H1 (cell line): ENCODE measurements around the gene PLA2G4D. TPM values are rescaled to one million over a fixed set of nuclear protein-coding genes. Genes with fewer than 3 reads are reported as not detected.

Experiments used
- CTCF ChIA-PET: fragments of 300-600 bp; sonication (Branson Sonifier 250); formaldehyde crosslinking; loops from one replicate; lab custom pipeline; 2021; ENCODE audit not compliant: partially characterized antibody; lab: Charles Lee
- POLR2A ChIA-PET: fragments of 300-600 bp; sonication (Branson Sonifier 250); formaldehyde crosslinking; loops from one replicate; lab custom pipeline; 2021; ENCODE audit warnings: inconsistent platforms; ENCODE audit not compliant: partially characterized antibody; lab: Charles Lee
- DNase-seq, 2 experiments: peaks; one replicate each; pipeline versions ENCODE4 v3.0.0 to v3.0.0-alpha.2; 2010 to 2022; ENCODE audit warnings: low spot score in 2 of 2, low read depth in 1 of 2, mixed read lengths in 1 of 2
- FAIRE-seq: peaks from 2 replicates; lab custom pipeline; 2011; peaks lifted over from hg19 to GRCh38; lab: Jason Lieb, UNC
- H2AFZ ChIP-seq: 2 replicates; pipeline ENCODE4 v1.8.1; 2012; ENCODE audit warnings: low read length, inconsistent platforms
- H2AK5ac ChIP-seq: 2 replicates; pipeline ENCODE4 v1.6.1; 2013; ENCODE audit warnings: low read depth, low read length
- H2BK120ac ChIP-seq: replicated peaks from 2 replicates; pipeline ENCODE3; 2013; ENCODE audit warnings: low read depth, low read length, inconsistent platforms
- H2BK12ac ChIP-seq: 2 replicates; pipeline ENCODE4 v1.6.1; 2013; ENCODE audit warnings: low read depth, low read length
- H2BK15ac ChIP-seq: 2 replicates; pipeline ENCODE4 v1.6.1; 2013; ENCODE audit warnings: low read length
- H2BK20ac ChIP-seq: 2 replicates; pipeline ENCODE4 v1.6.1; 2013; ENCODE audit warnings: low read length
- H2BK5ac ChIP-seq: 2 replicates; pipeline ENCODE4 v1.6.1; 2013; ENCODE audit warnings: low read depth, low read length
- H3K14ac ChIP-seq: 2 replicates; pipeline ENCODE4 v1.6.1; 2013; ENCODE audit warnings: inconsistent platforms; ENCODE audit not compliant: insufficient read length
- H3K18ac ChIP-seq: 2 replicates; pipeline ENCODE4 v1.6.1; 2013; ENCODE audit warnings: low read length; ENCODE audit errors: extremely low read depth
- H3K23ac ChIP-seq: 2 replicates; pipeline ENCODE4 v1.6.1; 2013; ENCODE audit warnings: inconsistent platforms; ENCODE audit not compliant: insufficient read length
- H3K23me2 ChIP-seq: 2 replicates; pipeline ENCODE4 v1.6.1; 2013; ENCODE audit warnings: low read depth, low read length
- H3K27ac ChIP-seq: 2 replicates; pipeline ENCODE4 v1.6.1; 2011; ENCODE audit warnings: low read depth, low read length, inconsistent platforms
- H3K27me3 ChIP-seq, 4 experiments: replicated peaks in 1 of 4; 1 replicate in 1 of 4; 2 replicates in 3 of 4; pipeline versions ENCODE4 v1.6.1 to v1.8.1; 2011 to 2013; ENCODE audit warnings: low read length in 3 of 4, mild to moderate bottlenecking in 3 of 4, inconsistent platforms in 2 of 4, mixed read lengths in 2 of 4, moderate library complexity in 1 of 4; ENCODE audit not compliant: control insufficient read depth in 3 of 4, insufficient read depth in 3 of 4; ENCODE audit errors: extremely low read depth in 1 of 4
- H3K36me3 ChIP-seq, 4 experiments: 2 replicates each; pipeline versions ENCODE4 v1.6.1 to v1.8.1; 2011 to 2013; ENCODE audit warnings: mild to moderate bottlenecking in 4 of 4, low read length in 3 of 4, moderate library complexity in 2 of 4, control low read depth in 1 of 4, inconsistent platforms in 1 of 4; ENCODE audit not compliant: insufficient read depth in 4 of 4, control insufficient read depth in 2 of 4
- H3K4ac ChIP-seq: replicated peaks from 2 replicates; pipeline ENCODE3; 2013; ENCODE audit warnings: low read length, low read depth, mixed read lengths, inconsistent platforms; ENCODE audit not compliant: insufficient read length
- H3K4me1 ChIP-seq, 4 experiments: replicated peaks in 1 of 4; 1 replicate in 1 of 4; 2 replicates in 3 of 4; pipeline versions ENCODE4 v1.6.1 to v1.8.1; 2011 to 2013; ENCODE audit warnings: low read length in 3 of 4, inconsistent platforms in 2 of 4, mixed read lengths in 1 of 4; ENCODE audit not compliant: insufficient read depth in 4 of 4, control insufficient read depth in 3 of 4
- H3K4me2 ChIP-seq, 2 experiments: 2 replicates each; pipeline versions ENCODE4 v1.6.1 to v1.8.1; 2011 to 2013; ENCODE audit warnings: low read depth in 2 of 2, low read length in 2 of 2, control low read depth in 1 of 2, inconsistent platforms in 1 of 2, mild to moderate bottlenecking in 1 of 2; ENCODE audit not compliant: insufficient read depth in 1 of 2
- H3K4me3 ChIP-seq, 4 experiments: fragments of 200-600, 300-600 bp in 1 of 4; sonication (generic), shearing (Covaris generic), sonication (Bioruptor Twin) in 1 of 4; 2 replicates each; pipeline versions ENCODE4 v1.5.1 to v1.8.1; 2011 to 2016; ENCODE audit warnings: low read length in 4 of 4, low read depth in 3 of 4, control low read depth in 2 of 4, inconsistent platforms in 2 of 4, mild to moderate bottlenecking in 2 of 4, mixed read lengths in 1 of 4, moderate library complexity in 1 of 4; ENCODE audit not compliant: insufficient read depth in 2 of 4; ENCODE audit errors: extremely low read depth in 1 of 4
- H3K56ac ChIP-seq: replicated peaks from 2 replicates; pipeline ENCODE3; 2013; ENCODE audit warnings: low read depth, mild to moderate bottlenecking, mixed read lengths, low read length, inconsistent platforms; ENCODE audit not compliant: insufficient read length
- H3K79me1 ChIP-seq: 2 replicates; pipeline ENCODE4 v1.6.1; 2013; ENCODE audit warnings: low read depth, low read length, control low read depth
- H3K79me2 ChIP-seq, 2 experiments: 2 replicates each; pipeline versions ENCODE4 v1.6.1 to v1.8.1; 2012 to 2013; ENCODE audit warnings: low read length in 2 of 2, mild to moderate bottlenecking in 2 of 2, inconsistent platforms in 1 of 2; ENCODE audit not compliant: insufficient read depth in 2 of 2, control insufficient read depth in 1 of 2
- H3K9ac ChIP-seq, 4 experiments: replicated peaks in 1 of 4; 1 replicate in 1 of 4; 2 replicates in 3 of 4; pipeline versions ENCODE4 v1.6.1 to v1.8.1; 2011 to 2013; ENCODE audit warnings: low read depth in 3 of 4, low read length in 3 of 4, control low read depth in 2 of 4, mild to moderate bottlenecking in 2 of 4, moderate library complexity in 2 of 4, inconsistent platforms in 1 of 4; ENCODE audit errors: extremely low read depth in 1 of 4
- H3K9me3 ChIP-seq, 2 experiments: 2 replicates each; pipeline versions ENCODE4 v1.6.1 to v1.8.1; 2012 to 2013; ENCODE audit warnings: mild to moderate bottlenecking in 2 of 2, moderate library complexity in 2 of 2, control low read depth in 1 of 2, inconsistent platforms in 1 of 2, low read depth in 1 of 2, low read length in 1 of 2, mixed read lengths in 1 of 2; ENCODE audit not compliant: insufficient read depth in 2 of 2
- H4K20me1 ChIP-seq, 2 experiments: replicated peaks in 1 of 2; 2 replicates each; pipeline versions ENCODE3 to v1.8.1; 2011 to 2013; ENCODE audit warnings: inconsistent platforms in 2 of 2, low read length in 2 of 2, mild to moderate bottlenecking in 1 of 2; ENCODE audit not compliant: insufficient read depth in 2 of 2, control insufficient read depth in 1 of 2
- H4K5ac ChIP-seq: 2 replicates; pipeline ENCODE4 v1.6.1; 2013; ENCODE audit warnings: low read length, low read depth, mixed read lengths, inconsistent platforms; ENCODE audit not compliant: insufficient read length
- H4K8ac ChIP-seq: 2 replicates; pipeline ENCODE4 v1.8.0; 2013; ENCODE audit warnings: mild to moderate bottlenecking, moderate library complexity, low read length, inconsistent platforms; ENCODE audit not compliant: insufficient read depth; ENCODE audit errors: extremely low read depth
- H4K91ac ChIP-seq: replicated peaks from 2 replicates; pipeline ENCODE3; 2013; ENCODE audit warnings: low read length, mixed read lengths, inconsistent platforms; ENCODE audit not compliant: insufficient read length
- CBX5 ChIP-seq: fragments of 300-800, 300-1000 bp; sonication (generic); IDR thresholded peaks from 2 replicates; pipeline ENCODE4 v1.7.1; 2016; ENCODE audit warnings: antibody characterized with exemption, low read length, low read depth
- EP300 ChIP-seq, 2 experiments: IDR thresholded peaks; 1 replicate in 1 of 2; 2 replicates in 1 of 2; pipeline ENCODE4 v1.6.1; 2011 to 2012; ENCODE audit warnings: low read depth in 2 of 2, low read length in 2 of 2, mild to moderate bottlenecking in 2 of 2, borderline replicate concordance in 1 of 2, inconsistent platforms in 1 of 2, moderate library complexity in 1 of 2
- POU5F1 ChIP-seq: IDR thresholded peaks from 2 replicates; pipeline ENCODE4 v1.6.1; 2011; ENCODE audit warnings: low read depth, mild to moderate bottlenecking, low read length, moderate library complexity
- SRF ChIP-seq: IDR thresholded peaks from 2 replicates; pipeline ENCODE4 v1.6.1; 2011; ENCODE audit warnings: mild to moderate bottlenecking, low read depth, low read length, moderate library complexity
- TCF12 ChIP-seq: IDR thresholded peaks from 2 replicates; pipeline ENCODE4 v1.6.1; 2011; ENCODE audit warnings: low read depth, mild to moderate bottlenecking, low read length
- WGBS, 2 experiments: shearing (Covaris generic) in 1 of 2; methylation state at CpG; one replicate each; pipeline versions ENCODE4 v1.1.6 to v1.1.7; 2013 to 2015; ENCODE audit warnings: low lambda C conversion rate in 2 of 2, mixed read lengths in 2 of 2, inconsistent platforms in 1 of 2, low coverage in 1 of 2, missing lambda C conversion rate in 1 of 2; ENCODE audit not compliant: insufficient replicate concordance in 2 of 2, insufficient coverage in 1 of 2, insufficient read length in 1 of 2; ENCODE audit errors: extremely low coverage in 1 of 2, missing lambda C conversion rate in 1 of 2; 5-methylcytosine and 5-hydroxymethylcytosine counted together
- polyA plus RNA-seq, 7 experiments: library from polyadenylated mRNA; depleted of rRNA in 3 of 7; stranded (reverse) in 5 of 7; unstranded in 2 of 7; fragments of >200 nt in 5 of 7; fragments of 200-250 nt in 2 of 7; gene quantifications; 1 replicate in 5 of 7; 2 replicates in 1 of 7; 4 replicates in 1 of 7; pipeline versions ENCODE4 v1.2.1 to v1.2.3, GENCODE V29; 2011 to 2013; ENCODE audit warnings: missing spikeins in 2 of 7, mixed read lengths in 2 of 7
- total RNA-seq: library from RNA; stranded (reverse); fragmentation: NEBNext Ultra II Directional; extraction: Animal tissue kit (Norgen Biotek cat#: 25700); gene quantifications from 2 replicates; pipeline ENCODE4 v1.2.1, GENCODE V29; 2021
- TF ChIP-seq, protein P1 (sequence below): IDR thresholded peaks from 2 replicates; pipeline ENCODE4 v1.6.1; 2012; ENCODE audit warnings: low read length, inconsistent platforms

PLA2G4D gene
- total and polyA plus RNA-seq, 2 of the 8 experiments (the other 6 are each of a cell fraction or from before 2014, with no cell fraction given) = 0.07 to 0.18 TPM

DNA sequence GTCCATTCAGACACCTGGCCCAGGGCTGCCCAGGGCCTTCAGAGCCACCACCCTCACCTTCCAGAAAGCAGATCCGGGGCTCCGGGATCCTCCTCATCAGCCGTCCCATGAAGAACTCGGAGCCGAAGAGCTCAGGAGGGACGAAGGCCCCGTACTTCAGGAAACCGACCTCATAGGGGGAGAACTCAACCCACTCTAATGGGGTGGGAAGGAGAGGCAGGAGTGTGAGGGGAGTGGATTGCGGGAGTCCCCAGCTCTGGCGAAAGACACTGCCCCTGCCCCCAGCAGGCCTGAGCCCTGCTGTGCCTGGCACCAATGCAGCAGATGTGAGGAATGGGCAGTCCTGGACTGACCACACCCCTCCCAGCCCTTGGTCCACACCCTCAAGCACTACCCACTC is 22.6 kb downstream of the PLA2G4D start:
- no peak for FAIRE-seq
- 94% methylated on average over 10 of the region's 10 CpGs; no CpG with 5 or more reads in 1 of the 2 experiments for WGBS, 2 experiments
- peaks cover 0 to under 1% (median 0%) of the 10 kb centered on the region in 4 experiments; a peak in 2 of 7 replicates for H3K4me1 ChIP-seq
- H3K9me3 ChIP-seq = no peaks in the 10 kb centered on the region
- TF ChIP-seq EP300 (IDR thresholded peaks at IDR 0.05; ENCODE audit: borderline replicate concordance in 1 of 2, low read depth in 2 of 2, low read length in 2 of 2) = no peak
- TF ChIP-seq POU5F1 = no peak
- TF ChIP-seq CBX5 = no peak
- TF ChIP-seq, protein P1, sequence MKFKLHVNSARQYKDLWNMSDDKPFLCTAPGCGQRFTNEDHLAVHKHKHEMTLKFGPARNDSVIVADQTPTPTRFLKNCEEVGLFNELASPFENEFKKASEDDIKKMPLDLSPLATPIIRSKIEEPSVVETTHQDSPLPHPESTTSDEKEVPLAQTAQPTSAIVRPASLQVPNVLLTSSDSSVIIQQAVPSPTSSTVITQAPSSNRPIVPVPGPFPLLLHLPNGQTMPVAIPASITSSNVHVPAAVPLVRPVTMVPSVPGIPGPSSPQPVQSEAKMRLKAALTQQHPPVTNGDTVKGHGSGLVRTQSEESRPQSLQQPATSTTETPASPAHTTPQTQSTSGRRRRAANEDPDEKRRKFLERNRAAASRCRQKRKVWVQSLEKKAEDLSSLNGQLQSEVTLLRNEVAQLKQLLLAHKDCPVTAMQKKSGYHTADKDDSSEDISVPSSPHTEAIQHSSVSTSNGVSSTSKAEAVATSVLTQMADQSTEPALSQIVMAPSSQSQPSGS = no peak
- TF ChIP-seq TCF12 = no peak
- no peak for TF ChIP-seq SRF
- TF ChIP-seq, all 59 proteins: peak for 0
- Histone ChIP-seq H3K14ac (no peak overlapping the region), H4K8ac (no peak overlapping the region), H2AFZ (no peak overlapping the region), H2BK20ac (no peak overlapping the region), H2AK5ac (no peak overlapping the region), H3K4me3 (no peak overlapping the region), H3K56ac (no peak overlapping the region), H2BK12ac (no peak overlapping the region), H4K5ac (no peak overlapping the region), H3K23ac (no peak overlapping the region), H3K4me2 (no peak overlapping the region), H3K9ac (no peak overlapping the region), H3K36me3 (no peaks in the 10 kb centered on the region), H3K4ac (no peak overlapping the region), H2BK120ac (no peak overlapping the region), H3K27me3 (no peaks in the 10 kb centered on the region), H3K18ac (no peak overlapping the region), H4K20me1 (no peaks in the 10 kb centered on the region), H3K79me2 (no peaks in the 10 kb centered on the region), H4K91ac (no peak overlapping the region), H2BK15ac (no peak overlapping the region), H2BK5ac (no peak overlapping the region), H3K79me1 (no peaks in the 10 kb centered on the region), H3K23me2 (no peaks in the 10 kb centered on the region), H3K27ac (no peak overlapping the region)
- ChIA-PET POLR2A (no interaction called here), CTCF (interaction anchor here (1.0 to 17.2 kb wide), 7 partner anchors 11 to 86 kb away, joined by 3 to 425 read pairs (median 7); partner anchors contain the start of gene PLA2G4D)
- no peak for DNase-seq
